OCI-LY3 (cell line): ENCODE results near the gene BRD2.

Experiments
- H2AFZ ChIP-seq: fragments of 200-600, 300-600 bp; shearing (Covaris generic); 2 replicates; pipeline ENCODE4 v1.6.0; 2014; ENCODE audit warnings: antibody characterized with exemption, low read depth, low read length
- H3K27ac ChIP-seq: fragments of 200-600, 300-600 bp; sonication (generic); 2 replicates; pipeline ENCODE4 v1.5.1; 2014; ENCODE audit warnings: mild to moderate bottlenecking, low read length, moderate library complexity, mixed read lengths
- H3K27me3 ChIP-seq: fragments of 200-600, 300-600 bp; sonication (generic); 2 replicates; pipeline ENCODE4 v1.6.1; 2014; ENCODE audit warnings: low read depth, low read length, mixed read lengths
- H3K36me3 ChIP-seq: fragments of 200-600, 300-600 bp; sonication (generic); replicated peaks from 2 replicates; pipeline ENCODE3; 2014; ENCODE audit warnings: low read depth, low read length, mixed read lengths
- H3K4me1 ChIP-seq: fragments of 300-600, 200-600 bp; sonication (generic); 2 replicates; pipeline ENCODE4 v1.6.1; 2014; ENCODE audit warnings: low read length, mixed read lengths
- H3K4me2 ChIP-seq: fragments of 200-600, 300-600 bp; sonication (generic); 2 replicates; pipeline ENCODE4 v1.6.1; 2014; ENCODE audit warnings: low read length, mixed read lengths
- H3K4me3 ChIP-seq: fragments of 300-600, 200-600 bp; sonication (generic); 2 replicates; pipeline ENCODE4 v1.5.1; 2014; ENCODE audit warnings: antibody characterized with exemption, mild to moderate bottlenecking, low read length, moderate library complexity
- H3K79me2 ChIP-seq: fragments of 300-600, 200-600 bp; shearing (Covaris generic); 2 replicates; pipeline ENCODE4 v1.6.1; 2014; ENCODE audit warnings: mild to moderate bottlenecking, low read length, mixed read lengths
- H3K9ac ChIP-seq: fragments of 300-600, 200-600 bp; shearing (Covaris generic); 2 replicates; pipeline ENCODE4 v1.6.0; 2014; ENCODE audit warnings: mild to moderate bottlenecking, low read length, moderate library complexity
- H3K9me3 ChIP-seq: fragments of 200-600, 300-600 bp; shearing (Covaris generic); 2 replicates; pipeline ENCODE4 v1.6.1; 2014; ENCODE audit warnings: low read length, mixed read lengths; ENCODE audit not compliant: insufficient read depth
- H4K20me1 ChIP-seq: fragments of 200-600, 300-600 bp; sonication (generic); 2 replicates; pipeline ENCODE4 v1.6.1; 2016; ENCODE audit warnings: low read length, mixed read lengths; ENCODE audit not compliant: insufficient read depth
- CTCF ChIP-seq: fragments of 200-600, 300-600 bp; sonication (generic); IDR thresholded peaks from 2 replicates; pipeline ENCODE4 v1.5.1; 2014; ENCODE audit warnings: antibody characterized with exemption, low read length, low read depth
- EZH2phosphoT487 ChIP-seq: fragments of 200-600 bp; shearing (Covaris generic); IDR thresholded peaks from 2 replicates; pipeline ENCODE4 v1.6.1; 2018; ENCODE audit warnings: antibody characterized with exemption, mixed run types, low read depth

The BRD2 gene

GRCh38 chr6:32954986-32955802 is 13.2 kb upstream of the BRD2 start:
- Histone ChIP-seq H2AFZ (no peak overlapping the region), H3K36me3 (peaks cover 13% of the 10 kb centered on the region), H3K9me3 (no peaks in the 10 kb centered on the region), H3K4me2 (no peak overlapping the region), H3K4me3 (no peak overlapping the region), H3K27me3 (no peaks in the 10 kb centered on the region), H3K79me2 (peaks cover 59% of the 10 kb centered on the region), H4K20me1 (0 out of 2 replicates have a peak, but pooled peaks cover under 1% of the 10 kb centered on the region), H3K9ac (no peak overlapping the region), H3K27ac (no peak overlapping the region), H3K4me1 (peaks cover 41% of the 10 kb centered on the region)
- TF ChIP-seq CTCF, result peak; percentile 39
- TF ChIP-seq EZH2phosphoT487, result no peak

GRCh38 chr6:32956176-32956575 is 12.2 kb upstream of the BRD2 start:
- peaks cover 41% of the 10 kb centered on the region for H3K4me1 ChIP-seq
- H3K36me3 ChIP-seq, result peaks cover 9% of the 10 kb centered on the region
- H3K27ac ChIP-seq, result no peak overlapping the region
- no peaks in the 10 kb centered on the region for H3K27me3 ChIP-seq
- H3K9ac ChIP-seq, result no peak overlapping the region
- no peak overlapping the region for H2AFZ ChIP-seq
- peaks cover 56% of the 10 kb centered on the region for H3K79me2 ChIP-seq
- no peaks in the 10 kb centered on the region for H4K20me1 ChIP-seq
- 0 out of 2 replicates have a peak overlapping the region, but pooled peaks have one; percentile 17 for H3K4me2 ChIP-seq
- no peak overlapping the region for H3K4me3 ChIP-seq
- TF ChIP-seq EZH2phosphoT487 (no peak), CTCF (no peak)
- H3K9me3 ChIP-seq, result no peaks in the 10 kb centered on the region

GRCh38 chr6:32960563-32960962 is 7.8 kb upstream of the BRD2 start:
- Histone ChIP-seq H3K27ac (no peak overlapping the region), H3K79me2 (peaks cover 70% of the 10 kb centered on the region), H3K36me3 (peaks cover 9% of the 10 kb centered on the region), H4K20me1 (peaks cover 12% of the 10 kb centered on the region), H3K4me3 (no peak overlapping the region), H3K4me1 (peaks cover 35% of the 10 kb centered on the region), H3K4me2 (no peak overlapping the region), H3K9me3 (no peaks in the 10 kb centered on the region), H3K9ac (no peak overlapping the region), H2AFZ (no peak overlapping the region), H3K27me3 (no peaks in the 10 kb centered on the region)
- TF ChIP-seq CTCF (no peak), EZH2phosphoT487 (no peak)

- peaks cover 88% of the 10 kb centered on the region for H3K79me2 ChIP-seq
- H2AFZ ChIP-seq, result no peak overlapping the region
- no peak for TF ChIP-seq CTCF
- no peak for TF ChIP-seq EZH2phosphoT487
Observed at GRCh38 chr6:32962213-32962826, 6.1 kb upstream of the BRD2 start.

More at GRCh38 chr6:32962213-32962826, 6.1 kb upstream of the BRD2 start:
- peaks cover 37% of the 10 kb centered on the region for H3K4me1 ChIP-seq
- H3K27me3 ChIP-seq, result no peaks in the 10 kb centered on the region
- H3K9me3 ChIP-seq, result no peaks in the 10 kb centered on the region
- H3K27ac ChIP-seq, result no peak overlapping the region
- H4K20me1 ChIP-seq, result peaks cover 26% of the 10 kb centered on the region
- H3K4me3 ChIP-seq, result no peak overlapping the region
- no peak overlapping the region for H3K9ac ChIP-seq
- peaks cover 15% of the 10 kb centered on the region for H3K36me3 ChIP-seq
- H3K4me2 ChIP-seq, result no peak overlapping the region
